Measurements from ENCODE around the gene MAP3K9. TPM values are rescaled to one million over a fixed set of nuclear protein-coding genes. Genes with fewer than 3 reads are reported as not detected.
"Not testable (repeated sequence)": the region's sequence is repeated elsewhere in the genome, so short reads cannot be mapped to it uniquely, and the experiment has no call there.

MAP3K9 gene
- total and polyA plus RNA-seq, 9 of the 15 experiments (the other 6 are each of a cell fraction or from before 2014, with no cell fraction given): 0.03 to 0.60 (median 0.36) TPM

DNA sequence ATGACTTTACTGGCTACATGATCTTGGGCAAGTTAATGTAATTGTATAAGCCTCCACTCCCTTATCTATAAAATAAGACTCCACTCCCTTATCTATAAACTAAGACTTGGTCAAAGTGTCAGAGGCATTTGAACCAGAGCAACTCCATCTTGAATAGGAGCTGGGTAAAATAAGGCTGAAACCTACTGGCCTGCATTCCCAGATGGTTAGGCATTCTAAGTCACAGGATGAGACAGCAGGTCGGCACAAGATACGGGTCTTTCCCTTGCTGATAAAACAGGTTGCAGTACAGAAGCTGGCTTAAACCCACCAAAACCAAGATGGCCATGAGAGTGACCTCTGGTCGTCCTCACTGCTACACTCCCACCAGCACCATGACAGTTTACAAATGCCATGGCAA, 44.3 kb upstream of the MAP3K9 start (continued):
- TF ChIP-seq MECOM (CRISPR knock-in tag; IDR thresholded peaks at IDR 0.05) (peak; percentile 76; the same call in 1 of the 2 replicates), RFX1 (IDR thresholded peaks at IDR 0.05) (peak; percentile 21), KLF6 (CRISPR knock-in tag; IDR thresholded peaks at IDR 0.05; ENCODE audit: borderline replicate concordance) (peak; percentile 91; the same call in 1 of the 2 replicates), ZNF41 (CRISPR knock-in tag; conservative IDR thresholded peaks at IDR 0.05) (peak; percentile 84; the same call in 1 of the 2 replicates), ESRRA (IDR thresholded peaks at IDR 0.05; ENCODE audit: borderline replicate concordance, low read depth) (peak; percentile 69; the same call in 1 of the 2 replicates), SMAD3 (CRISPR knock-in tag; conservative IDR thresholded peaks at IDR 0.05) (peak; percentile 89), HOMEZ (CRISPR knock-in tag; IDR thresholded peaks at IDR 0.05) (peak; percentile 72; the same call in 1 of the 2 replicates), ZKSCAN8 (CRISPR knock-in tag; IDR thresholded peaks at IDR 0.05) (peak; percentile 83), ZNF134 (CRISPR knock-in tag; conservative IDR thresholded peaks at IDR 0.05) (peak; percentile 62; the same call in 1 of the 2 replicates), ZNF766 (CRISPR knock-in tag; conservative IDR thresholded peaks at IDR 0.05) (peak; percentile 89), HIVEP1 (CRISPR knock-in tag; IDR thresholded peaks at IDR 0.05) (0 out of 2 replicates have a peak, but pooled peaks have one; percentile 26), NR4A1 (tag; IDR thresholded peaks at IDR 0.05) (peak; percentile 85), ZNF239 (CRISPR knock-in tag; IDR thresholded peaks at IDR 0.05) (peak; percentile 76), ZNF79 (CRISPR knock-in tag; IDR thresholded peaks at IDR 0.05; ENCODE audit: low read depth) (peak; percentile 67; the same call in 1 of the 2 replicates), CREB3 (tag; conservative IDR thresholded peaks at IDR 0.05; ENCODE audit: low read depth) (peak; percentile 94), TSHZ1 (CRISPR knock-in tag; IDR thresholded peaks at IDR 0.05) (peak; percentile 84; the same call in 1 of the 2 replicates), ZNF589 (CRISPR knock-in tag; IDR thresholded peaks at IDR 0.05; ENCODE audit: low read depth) (peak; percentile 97)
- TF ChIP-seq, protein P1, sequence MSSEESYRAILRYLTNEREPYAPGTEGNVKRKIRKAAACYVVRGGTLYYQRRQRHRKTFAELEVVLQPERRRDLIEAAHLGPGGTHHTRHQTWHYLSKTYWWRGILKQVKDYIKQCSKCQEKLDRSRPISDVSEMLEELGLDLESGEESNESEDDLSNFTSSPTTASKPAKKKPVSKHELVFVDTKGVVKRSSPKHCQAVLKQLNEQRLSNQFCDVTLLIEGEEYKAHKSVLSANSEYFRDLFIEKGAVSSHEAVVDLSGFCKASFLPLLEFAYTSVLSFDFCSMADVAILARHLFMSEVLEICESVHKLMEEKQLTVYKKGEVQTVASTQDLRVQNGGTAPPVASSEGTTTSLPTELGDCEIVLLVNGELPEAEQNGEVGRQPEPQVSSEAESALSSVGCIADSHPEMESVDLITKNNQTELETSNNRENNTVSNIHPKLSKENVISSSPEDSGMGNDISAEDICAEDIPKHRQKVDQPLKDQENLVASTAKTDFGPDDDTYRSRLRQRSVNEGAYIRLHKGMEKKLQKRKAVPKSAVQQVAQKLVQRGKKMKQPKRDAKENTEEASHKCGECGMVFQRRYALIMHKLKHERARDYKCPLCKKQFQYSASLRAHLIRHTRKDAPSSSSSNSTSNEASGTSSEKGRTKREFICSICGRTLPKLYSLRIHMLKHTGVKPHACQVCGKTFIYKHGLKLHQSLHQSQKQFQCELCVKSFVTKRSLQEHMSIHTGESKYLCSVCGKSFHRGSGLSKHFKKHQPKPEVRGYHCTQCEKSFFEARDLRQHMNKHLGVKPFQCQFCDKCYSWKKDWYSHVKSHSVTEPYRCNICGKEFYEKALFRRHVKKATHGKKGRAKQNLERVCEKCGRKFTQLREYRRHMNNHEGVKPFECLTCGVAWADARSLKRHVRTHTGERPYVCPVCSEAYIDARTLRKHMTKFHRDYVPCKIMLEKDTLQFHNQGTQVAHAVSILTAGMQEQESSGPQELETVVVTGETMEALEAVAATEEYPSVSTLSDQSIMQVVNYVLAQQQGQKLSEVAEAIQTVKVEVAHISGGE (CRISPR knock-in tag; IDR thresholded peaks at IDR 0.05): peak in 1 of 3 experiments; percentile 65; a peak in 2 of 6 replicates
- not testable (repeated sequence) for TF ChIP-seq NR4A1 (CRISPR knock-in tag; IDR thresholded peaks at IDR 0.05)
